ENCODE results near the gene MED13L.
"Not testable (repeated sequence)": the region's sequence is repeated elsewhere in the genome, so short reads cannot be mapped to it uniquely, and the experiment has no call there.

The MED13L gene

DNA sequence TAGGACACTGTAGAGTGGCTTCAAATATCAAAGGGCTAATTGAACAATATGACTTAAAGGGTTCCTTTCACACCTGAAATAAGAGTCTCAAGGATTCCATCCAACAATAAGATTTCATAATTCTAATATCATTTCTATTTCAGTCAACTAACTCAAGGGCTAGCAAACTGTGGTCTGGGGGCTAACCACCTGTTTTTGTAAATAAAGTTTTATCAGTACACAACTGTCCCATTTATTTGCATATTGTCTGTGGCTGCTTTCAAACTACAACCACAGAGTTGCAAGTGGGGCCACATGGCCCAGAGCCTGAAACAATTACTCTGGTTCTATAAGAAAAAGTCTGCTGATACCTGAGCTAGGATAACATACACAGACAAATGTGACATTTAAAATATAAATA is 29.1 kb downstream of the MED13L start:
- Histone ChIP-seq H3K4me3 (ENCODE audit: low read length) (no peak overlapping the region), H3K27ac (ENCODE audit: low read depth, low read length) (no peak overlapping the region), H3K4me1 (ENCODE audit: control insufficient read depth, insufficient read depth, low read length) (peaks cover 26% of the 10 kb centered on the region), H3K36me3 (ENCODE audit: control insufficient read depth, insufficient read depth, low read length) (no peaks in the 10 kb centered on the region), H3K9ac (ENCODE audit: low read length) (no peak overlapping the region), H3K27me3 (ENCODE audit: control insufficient read depth, insufficient read depth, low read length) (no peaks in the 10 kb centered on the region)

GRCh38 chr12:116247377-116247776 is 30.1 kb downstream of the MED13L start:
- no peaks in the 10 kb centered on the region for H3K27me3 ChIP-seq (ENCODE audit: control insufficient read depth, insufficient read depth, low read length)
- no peak overlapping the region for H3K27ac ChIP-seq (ENCODE audit: low read depth, low read length)
- H3K36me3 ChIP-seq (ENCODE audit: control insufficient read depth, insufficient read depth, low read length): no peaks in the 10 kb centered on the region
- no peak overlapping the region for H3K4me3 ChIP-seq (ENCODE audit: low read length)
- no peak overlapping the region for H3K9ac ChIP-seq (ENCODE audit: low read length)
- H3K4me1 ChIP-seq (ENCODE audit: control insufficient read depth, insufficient read depth, low read length): peaks cover 30% of the 10 kb centered on the region

DNA sequence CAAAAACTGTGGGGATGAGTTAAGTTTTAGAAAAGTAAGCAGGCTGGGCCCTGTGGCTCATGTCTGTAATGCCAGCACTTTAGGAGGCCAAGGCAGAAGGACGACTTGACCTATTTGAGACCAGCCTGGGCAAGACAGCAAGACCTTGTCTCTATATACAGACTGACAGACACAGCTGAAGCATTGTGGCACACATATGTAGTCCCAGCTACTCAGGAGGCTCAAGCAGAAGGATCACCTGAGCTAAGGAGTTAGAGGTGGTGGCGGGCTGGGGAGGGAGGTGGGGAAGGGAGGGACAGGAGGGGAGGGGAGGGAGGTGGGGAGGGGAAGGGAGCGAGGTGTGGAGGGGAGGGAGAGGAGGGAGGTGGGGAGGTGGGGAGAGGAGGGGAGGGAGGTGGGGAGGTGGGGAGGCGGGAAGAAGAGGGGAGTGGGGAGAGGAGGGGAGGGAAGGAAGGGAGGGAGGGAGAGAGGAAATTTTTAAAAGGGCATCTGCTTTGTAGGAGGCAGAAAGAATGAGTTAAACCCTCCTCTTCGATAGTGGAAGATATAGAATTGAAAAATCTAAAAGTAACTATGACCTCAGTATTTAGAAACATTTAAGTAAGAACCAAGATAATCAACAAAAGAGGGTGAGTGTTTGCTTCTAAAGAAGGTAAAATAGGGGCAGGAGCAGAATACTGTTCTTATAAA is 30.9 kb downstream of the MED13L start:
- Histone ChIP-seq H3K4me1 (ENCODE audit: control insufficient read depth, insufficient read depth, low read length) (peaks cover 30% of the 10 kb centered on the region), H3K27ac (ENCODE audit: low read depth, low read length) (no peak overlapping the region), H3K9ac (ENCODE audit: low read length) (no peak overlapping the region), H3K4me3 (ENCODE audit: low read length) (no peak overlapping the region), H3K36me3 (ENCODE audit: control insufficient read depth, insufficient read depth, low read length) (no peaks in the 10 kb centered on the region), H3K27me3 (ENCODE audit: control insufficient read depth, insufficient read depth, low read length) (no peaks in the 10 kb centered on the region)

- H3K27me3 ChIP-seq (ENCODE audit: control insufficient read depth, insufficient read depth, low read length): no peaks in the 10 kb centered on the region
- H3K36me3 ChIP-seq (ENCODE audit: control insufficient read depth, insufficient read depth, low read length): no peaks in the 10 kb centered on the region
- peaks cover 30% of the 10 kb centered on the region for H3K4me1 ChIP-seq (ENCODE audit: control insufficient read depth, insufficient read depth, low read length)
- H3K4me3 ChIP-seq (ENCODE audit: low read length): no peak overlapping the region
- H3K27ac ChIP-seq (ENCODE audit: low read depth, low read length): no peak overlapping the region
- H3K9ac ChIP-seq (ENCODE audit: low read length): no peak overlapping the region
Measured at GRCh38 chr12:116245189-116245588, 32.3 kb downstream of the MED13L start.

GRCh38 chr12:116244474-116245090 is 32.9 kb downstream of the MED13L start:
- Histone ChIP-seq H3K9ac (ENCODE audit: low read length) (no peak overlapping the region), H3K36me3 (ENCODE audit: control insufficient read depth, insufficient read depth, low read length) (no peaks in the 10 kb centered on the region), H3K4me3 (ENCODE audit: low read length) (no peak overlapping the region), H3K27me3 (ENCODE audit: control insufficient read depth, insufficient read depth, low read length) (no peaks in the 10 kb centered on the region), H3K4me1 (ENCODE audit: control insufficient read depth, insufficient read depth, low read length) (peaks cover 30% of the 10 kb centered on the region), H3K27ac (ENCODE audit: low read depth, low read length) (no peak overlapping the region)

- H3K27me3 ChIP-seq (ENCODE audit: control insufficient read depth, insufficient read depth, low read length): no peaks in the 10 kb centered on the region
- H3K27ac ChIP-seq (ENCODE audit: low read depth, low read length): no peak overlapping the region
- no peak overlapping the region for H3K9ac ChIP-seq (ENCODE audit: low read length)
- peaks cover 30% of the 10 kb centered on the region for H3K4me1 ChIP-seq (ENCODE audit: control insufficient read depth, insufficient read depth, low read length)
- no peak overlapping the region for H3K4me3 ChIP-seq (ENCODE audit: low read length)
- no peaks in the 10 kb centered on the region for H3K36me3 ChIP-seq (ENCODE audit: control insufficient read depth, insufficient read depth, low read length)
Measured at GRCh38 chr12:116244001-116244400, 33.5 kb downstream of the MED13L start.

DNA sequence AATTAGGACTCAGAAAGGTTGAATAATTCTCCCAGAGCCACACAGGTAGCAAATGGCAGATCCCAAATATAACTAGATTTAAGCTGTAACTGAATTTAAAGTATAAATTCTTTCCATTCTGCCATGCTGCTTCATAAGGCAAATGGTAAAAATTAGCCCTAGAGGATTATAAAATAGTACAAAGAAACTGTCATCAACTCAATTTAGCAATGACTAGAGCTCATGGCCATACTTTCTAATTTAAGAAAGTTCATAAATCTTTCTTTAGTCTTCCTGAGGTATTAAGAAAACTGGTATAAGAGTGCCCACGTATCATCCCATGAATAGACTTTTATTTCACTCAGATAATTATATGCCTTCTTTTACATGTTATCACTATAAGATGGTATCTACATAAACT is 34.8 kb downstream of the MED13L start:
- no peaks in the 10 kb centered on the region for H3K36me3 ChIP-seq (ENCODE audit: control insufficient read depth, insufficient read depth, low read length)
- H3K27ac ChIP-seq (ENCODE audit: low read depth, low read length): no peak overlapping the region
- no peak overlapping the region for H3K4me3 ChIP-seq (ENCODE audit: low read length)
- H3K4me1 ChIP-seq (ENCODE audit: control insufficient read depth, insufficient read depth, low read length): peaks cover 23% of the 10 kb centered on the region
- H3K27me3 ChIP-seq (ENCODE audit: control insufficient read depth, insufficient read depth, low read length): no peaks in the 10 kb centered on the region
- no peak overlapping the region for H3K9ac ChIP-seq (ENCODE audit: low read length)

DNA sequence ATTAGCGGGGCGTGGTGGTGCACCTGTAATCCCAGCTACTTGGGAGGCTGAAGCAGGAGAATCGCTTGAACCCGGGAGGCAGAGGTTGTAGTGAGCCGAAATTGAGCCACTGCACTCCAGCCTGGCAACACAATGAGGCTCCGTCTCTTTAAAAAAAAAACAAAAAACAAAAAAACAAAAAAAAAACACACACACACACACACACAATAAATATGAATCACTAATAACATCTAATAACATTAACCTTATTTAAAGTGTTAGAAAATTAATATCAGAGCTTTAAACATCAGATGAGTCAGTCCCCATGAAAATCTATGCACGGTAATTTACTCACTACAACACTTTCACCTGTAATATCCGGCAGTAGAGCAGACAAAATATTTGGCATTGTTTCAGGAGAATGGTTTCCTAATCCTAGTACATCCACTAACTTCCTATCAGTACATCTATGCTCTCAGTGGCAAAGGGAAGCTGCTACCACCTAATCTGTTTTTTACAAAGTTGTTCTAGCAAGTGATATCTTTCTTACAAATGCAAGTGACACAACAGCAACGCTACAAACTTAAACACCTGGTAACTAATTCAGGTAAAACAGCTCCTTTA is 36.2 kb downstream of the MED13L start:
- Histone ChIP-seq H3K9ac (ENCODE audit: low read length) (no peak overlapping the region), H3K36me3 (ENCODE audit: control insufficient read depth, insufficient read depth, low read length) (no peaks in the 10 kb centered on the region), H3K27ac (ENCODE audit: low read depth, low read length) (no peak overlapping the region), H3K4me3 (ENCODE audit: low read length) (no peak overlapping the region), H3K27me3 (ENCODE audit: control insufficient read depth, insufficient read depth, low read length) (no peaks in the 10 kb centered on the region), H3K4me1 (ENCODE audit: control insufficient read depth, insufficient read depth, low read length) (peaks cover 15% of the 10 kb centered on the region)

DNA sequence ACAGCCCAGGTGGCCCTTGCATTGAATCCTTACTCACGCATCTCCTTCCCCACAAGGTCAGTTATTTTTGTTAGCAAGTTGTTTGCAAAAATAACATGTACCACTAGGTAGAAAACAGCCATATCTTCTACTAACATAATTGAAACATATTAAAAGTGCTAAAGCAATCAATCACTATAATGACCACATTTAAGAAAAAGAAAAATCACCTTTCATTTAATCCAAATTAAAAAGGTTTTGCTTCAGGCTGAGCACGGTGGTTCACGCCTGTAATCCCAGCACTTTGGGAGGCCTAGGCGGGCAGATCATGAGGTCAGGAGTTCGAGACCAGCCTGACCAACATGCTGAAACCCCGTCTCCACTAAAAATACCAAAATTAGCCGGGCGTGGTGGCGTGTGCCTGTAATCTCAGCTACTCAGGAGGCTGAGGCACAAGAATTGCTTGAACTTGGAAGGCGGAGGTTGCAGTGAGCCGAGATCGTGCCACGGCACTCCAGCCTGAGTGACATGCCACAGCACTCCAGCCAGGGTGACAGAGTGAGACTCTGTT is 38.8 kb downstream of the MED13L start:
- H3K27me3 ChIP-seq (ENCODE audit: control insufficient read depth, insufficient read depth, low read length); H3K36me3 ChIP-seq (ENCODE audit: control insufficient read depth, insufficient read depth, low read length); H3K4me3 ChIP-seq (ENCODE audit: low read length); H3K27ac ChIP-seq (ENCODE audit: low read depth, low read length); H3K4me1 ChIP-seq (ENCODE audit: control insufficient read depth, insufficient read depth, low read length); H3K9ac ChIP-seq (ENCODE audit: low read length): not testable (repeated sequence)

- H3K36me3 ChIP-seq (ENCODE audit: control insufficient read depth, insufficient read depth, low read length): no peaks in the 10 kb centered on the region
- no peaks in the 10 kb centered on the region for H3K27me3 ChIP-seq (ENCODE audit: control insufficient read depth, insufficient read depth, low read length)
- no peak overlapping the region for H3K4me3 ChIP-seq (ENCODE audit: low read length)
- H3K27ac ChIP-seq (ENCODE audit: low read depth, low read length): no peak overlapping the region
- no peak overlapping the region for H3K9ac ChIP-seq (ENCODE audit: low read length)
- H3K4me1 ChIP-seq (ENCODE audit: control insufficient read depth, insufficient read depth, low read length): peaks cover 4% of the 10 kb centered on the region
Measured at GRCh38 chr12:116238149-116238548, 39.3 kb downstream of the MED13L start.

DNA sequence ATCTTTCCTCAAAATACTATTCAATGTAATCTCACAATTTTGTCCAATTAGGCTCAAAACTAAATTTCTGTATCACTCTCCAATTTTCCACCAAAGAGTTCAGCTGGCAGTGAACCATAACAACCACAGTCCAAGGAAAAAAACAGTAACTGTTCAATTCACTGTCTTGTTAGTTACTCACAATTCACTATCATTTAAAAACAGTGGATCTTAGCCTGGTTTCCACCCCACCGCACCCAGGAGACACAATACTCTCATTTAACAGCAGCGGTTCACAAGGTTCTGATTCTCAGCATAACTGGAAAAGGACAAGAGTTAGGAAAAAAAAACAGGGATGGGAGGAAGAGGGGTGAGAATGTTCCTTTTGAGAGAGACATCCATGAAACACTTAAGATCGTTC is 40.5 kb downstream of the MED13L start:
- H3K27ac ChIP-seq (ENCODE audit: low read depth, low read length): no peak overlapping the region
- no peak overlapping the region for H3K9ac ChIP-seq (ENCODE audit: low read length)
- no peaks in the 10 kb centered on the region for H3K36me3 ChIP-seq (ENCODE audit: control insufficient read depth, insufficient read depth, low read length)
- no peak overlapping the region for H3K4me3 ChIP-seq (ENCODE audit: low read length)
- peaks cover 2% of the 10 kb centered on the region for H3K4me1 ChIP-seq (ENCODE audit: control insufficient read depth, insufficient read depth, low read length)
- H3K27me3 ChIP-seq (ENCODE audit: control insufficient read depth, insufficient read depth, low read length): no peaks in the 10 kb centered on the region

GRCh38 chr12:116236148-116236731 is 41.3 kb downstream of the MED13L start:
- Histone ChIP-seq H3K4me3 (ENCODE audit: low read length) (no peak overlapping the region), H3K4me1 (ENCODE audit: control insufficient read depth, insufficient read depth, low read length) (peaks cover 3% of the 10 kb centered on the region), H3K27me3 (ENCODE audit: control insufficient read depth, insufficient read depth, low read length) (no peaks in the 10 kb centered on the region), H3K36me3 (ENCODE audit: control insufficient read depth, insufficient read depth, low read length) (no peaks in the 10 kb centered on the region), H3K9ac (ENCODE audit: low read length) (no peak overlapping the region), H3K27ac (ENCODE audit: low read depth, low read length) (no peak overlapping the region)
